Fibroblast of villous mesenchyme (primary cell): ENCODE data around the gene LOXL1. TPM values are rescaled to one million over a fixed set of nuclear protein-coding genes. Genes with fewer than 3 reads are reported as not detected.

Experiments used
- DNase-seq: peaks from one replicate; pipeline ENCODE4 v3.0.0-alpha.2; 2010; ENCODE audit warnings: low read depth
- H3K4me3 ChIP-seq: 2 replicates; pipeline ENCODE4 v1.5.1; 2011; ENCODE audit warnings: low read depth, mild to moderate bottlenecking, low read length
- CTCF ChIP-seq: IDR thresholded peaks from 2 replicates; pipeline ENCODE4 v1.5.1; 2012; ENCODE audit warnings: low read depth, mild to moderate bottlenecking, low read length; ENCODE audit not compliant: insufficient read depth
- total RNA-seq: library from RNA; depleted of rRNA; stranded (reverse); fragments of >200 nt; gene quantifications from 2 replicates; pipeline ENCODE4 v1.2.3, GENCODE V29; 2012

Gene LOXL1
- total RNA-seq, 1 donor: 73.8 TPM

GRCh38 chr15:73990250-73991005, 64.2 kb downstream of the LOXL1 start:
- no peak for TF ChIP-seq CTCF
- no peak overlapping the region for H3K4me3 ChIP-seq
- DNase-seq: no peak

- no peak for TF ChIP-seq CTCF
- peak; percentile 55 for DNase-seq
- H3K4me3 ChIP-seq: peak overlapping the region; percentile 69
Measured at GRCh38 chr15:73991260-73991659, 65.0 kb downstream of the LOXL1 start.

- peak within 1 kb of the TSS; percentile 69 for H3K4me3 ChIP-seq
- peak; percentile 94 for DNase-seq
- peak; percentile 84 for TF ChIP-seq CTCF
Measured at GRCh38 chr15:73991726-73992593, 65.7 kb downstream of the LOXL1 start, which contains the start of gene STOML1. Gene STOML1, minus strand, starts transcription at chr15:73992295. Its CDS starts 72 bp downstream, at chr15:73992223.

- no peak for DNase-seq
- no peak for TF ChIP-seq CTCF
- peak overlapping the region; percentile 26 for H3K4me3 ChIP-seq
Measured at GRCh38 chr15:73992594-73992898, 66.3 kb downstream of the LOXL1 start.

GRCh38 chr15:73993211-73993994, 67.1 kb downstream of the LOXL1 start:
- H3K4me3 ChIP-seq: peak overlapping the region; percentile 78
- no peak for TF ChIP-seq CTCF

GRCh38 chr15:73994413-73994883, 68.2 kb downstream of the LOXL1 start, which contains the start of gene PML:
Gene PML, plus strand, starts transcription at chr15:73994716. Its CDS starts 97 bp downstream, at chr15:73994813.
- no peak for TF ChIP-seq CTCF
- DNase-seq: peak; percentile 97
- H3K4me3 ChIP-seq: peak within 1 kb of the TSS; percentile 78

More at GRCh38 chr15:73993211-73993994, 67.1 kb downstream of the LOXL1 start:
- DNase-seq: no peak
